H1 (cell line): ENCODE data around the gene SRPRA. TPM values are rescaled to one million over a fixed set of nuclear protein-coding genes. Genes with fewer than 3 reads are reported as not detected.

Experiments used
- EP300 ChIP-seq, 2 experiments: IDR thresholded peaks; 1 replicate in 1 of 2; 2 replicates in 1 of 2; pipeline ENCODE4 v1.6.1; 2011 to 2012; ENCODE audit warnings: low read depth in 2 of 2, low read length in 2 of 2, mild to moderate bottlenecking in 2 of 2, borderline replicate concordance in 1 of 2, inconsistent platforms in 1 of 2, moderate library complexity in 1 of 2
- HDAC2 ChIP-seq, 2 experiments: fragments of 300-600 bp in 1 of 2; sonication (generic) in 1 of 2; IDR thresholded peaks; 2 replicates each; pipeline ENCODE4 v1.6.1; 2011 to 2012; ENCODE audit warnings: low read depth in 2 of 2, low read length in 2 of 2, mild to moderate bottlenecking in 2 of 2, moderate library complexity in 2 of 2, borderline replicate concordance in 1 of 2, inconsistent platforms in 1 of 2
- JUN ChIP-seq: IDR thresholded peaks from 2 replicates; pipeline ENCODE4 v1.6.1; 2011; ENCODE audit warnings: low read depth, mild to moderate bottlenecking, improper control_type of control experiment, low read length
- NANOG ChIP-seq: IDR thresholded peaks from 2 replicates; pipeline ENCODE4 v1.6.1; 2011; ENCODE audit warnings: low read length, low read depth, mild to moderate bottlenecking, inconsistent platforms; ENCODE audit not compliant: insufficient read depth, poor library complexity, severe bottlenecking
- TAF1 ChIP-seq: IDR thresholded peaks from 2 replicates; pipeline ENCODE4 v1.6.1; 2011; ENCODE audit warnings: mild to moderate bottlenecking, low read depth, low read length
- polyA plus RNA-seq, 7 experiments: library from polyadenylated mRNA; depleted of rRNA in 3 of 7; stranded (reverse) in 5 of 7; unstranded in 2 of 7; fragments of >200 nt in 5 of 7; fragments of 200-250 nt in 2 of 7; gene quantifications; 1 replicate in 5 of 7; 2 replicates in 1 of 7; 4 replicates in 1 of 7; pipeline versions ENCODE4 v1.2.1 to v1.2.3, GENCODE V29; 2011 to 2013; ENCODE audit warnings: missing spikeins in 2 of 7, mixed read lengths in 2 of 7
- total RNA-seq: library from RNA; stranded (reverse); fragmentation: NEBNext Ultra II Directional; extraction: Animal tissue kit (Norgen Biotek cat#: 25700); gene quantifications from 2 replicates; pipeline ENCODE4 v1.2.1, GENCODE V29; 2021

SRPRA gene
- total and polyA plus RNA-seq, 2 of the 8 experiments (the other 6 are each of a cell fraction or from before 2014, with no cell fraction given) = 57.6 to 62.0 TPM

DNA sequence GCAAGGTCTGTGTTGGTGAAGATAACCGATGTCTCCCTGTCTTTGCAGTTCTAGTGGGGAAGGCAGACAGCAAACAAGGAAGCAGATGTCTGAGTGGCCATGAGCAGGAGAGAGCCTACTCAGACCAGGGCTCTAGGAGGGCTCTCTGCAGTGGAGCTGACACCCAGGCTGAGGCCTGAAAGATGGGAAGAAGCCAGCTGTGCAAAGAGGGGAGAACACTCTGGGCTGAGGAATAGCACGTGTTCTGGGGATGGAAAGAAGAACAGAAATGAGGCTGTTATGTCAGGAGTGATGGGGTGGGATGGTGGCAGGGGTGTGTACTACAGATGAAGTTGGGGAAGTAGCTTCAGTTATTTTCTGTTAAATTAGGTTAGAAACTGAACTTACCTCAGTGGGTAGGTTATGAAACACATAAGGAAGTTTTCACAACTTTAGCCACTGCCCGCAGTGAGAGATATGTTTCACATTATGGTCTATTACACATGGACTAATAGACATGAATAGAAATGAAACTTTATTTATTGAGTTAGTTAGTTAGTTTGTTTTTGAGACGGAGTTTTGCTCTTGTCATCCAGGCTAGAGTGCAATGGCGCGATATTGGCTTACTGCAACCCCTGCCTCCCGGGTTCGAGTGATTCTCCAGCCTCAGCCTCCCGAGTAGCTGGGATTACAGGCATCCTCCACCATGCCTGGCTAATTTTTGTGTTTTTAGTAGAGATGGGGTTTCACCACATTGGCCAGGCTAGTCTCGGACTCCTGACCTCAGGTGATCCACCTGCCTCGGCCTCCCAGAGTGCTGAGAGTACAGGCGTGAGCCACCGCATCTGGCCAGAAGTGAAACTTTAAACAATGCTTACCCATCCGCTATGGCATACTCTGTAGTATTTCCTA, 43.0 kb upstream of the SRPRA start (continued):
- TF ChIP-seq EP300 (IDR thresholded peaks at IDR 0.05; ENCODE audit: borderline replicate concordance in 1 of 2, low read depth in 2 of 2, low read length in 2 of 2) = no peak
- no peak for TF ChIP-seq HDAC2 (IDR thresholded peaks at IDR 0.05; ENCODE audit: borderline replicate concordance in 1 of 2, low read depth in 2 of 2, low read length in 2 of 2)
- TF ChIP-seq TAF1 = no peak
- no peak for TF ChIP-seq JUN
- TF ChIP-seq NANOG = no peak
